Measurements from ENCODE around the gene PCDHB12. TPM values are rescaled to one million over a fixed set of nuclear protein-coding genes. Genes with fewer than 3 reads are reported as not detected.
"Not testable (repeated sequence)": the region's sequence is repeated elsewhere in the genome, so short reads cannot be mapped to it uniquely, and the experiment has no call there.

PCDHB12 gene
- total RNA-seq, 2 experiments from 2014 or later: not detected

DNA sequence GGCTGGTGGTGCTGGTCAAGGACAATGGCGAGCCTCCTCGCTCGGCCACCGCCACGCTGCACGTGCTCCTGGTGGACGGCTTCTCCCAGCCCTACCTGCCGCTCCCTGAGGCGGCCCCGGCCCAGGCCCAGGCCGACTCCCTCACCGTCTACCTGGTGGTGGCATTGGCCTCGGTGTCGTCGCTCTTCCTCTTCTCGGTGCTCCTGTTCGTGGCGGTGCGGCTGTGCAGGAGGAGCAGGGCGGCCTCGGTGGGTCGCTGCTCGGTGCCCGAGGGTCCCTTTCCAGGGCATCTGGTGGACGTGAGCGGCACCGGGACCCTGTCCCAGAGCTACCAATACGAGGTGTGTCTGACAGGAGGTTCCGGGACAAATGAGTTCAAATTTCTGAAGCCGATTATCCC lies 16.9 kb downstream of the PCDHB12 start:
- not testable (repeated sequence) for H3K4me1 Mint-ChIP-seq, H3K36me3 Mint-ChIP-seq, H3K4me3 Mint-ChIP-seq, DNase-seq, H3K9me3 Mint-ChIP-seq, H3K27ac Mint-ChIP-seq
- peaks cover 41% of the 10 kb centered on the region for H3K27me3 Mint-ChIP-seq

DNA sequence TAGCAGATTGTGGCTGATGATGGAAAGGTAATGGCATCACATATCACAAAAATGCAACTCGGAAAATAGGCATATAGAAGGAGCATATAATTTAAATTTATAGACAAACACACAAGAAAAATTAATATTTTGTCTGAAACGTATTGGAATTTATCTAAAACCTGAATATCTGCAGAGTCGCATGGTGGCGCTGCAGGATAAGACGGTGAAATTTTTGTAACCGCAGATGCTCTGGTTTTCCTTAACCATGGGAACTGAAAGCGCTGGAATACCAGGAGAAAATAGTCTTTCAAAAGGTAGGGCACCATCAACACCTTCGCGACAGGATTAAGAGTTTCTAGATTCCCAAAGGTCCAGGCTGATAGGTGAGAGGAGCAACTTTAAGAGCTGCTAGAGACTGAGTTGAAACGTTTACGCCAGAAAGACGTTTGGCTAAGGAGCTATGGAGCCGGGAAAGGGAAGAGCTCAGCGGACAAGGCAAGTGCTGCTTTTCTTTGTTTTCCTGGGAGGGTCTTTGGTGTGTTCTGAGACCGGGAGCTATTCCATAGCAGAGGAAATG lies 25.7 kb downstream of the PCDHB12 start:
- DNase-seq: no peak
- Mint-ChIP-seq H3K9me3 (peaks cover 28% of the 10 kb centered on the region), H3K4me1 (no peaks in the 10 kb centered on the region), H3K4me3 (no peak overlapping the region), H3K36me3 (peaks cover 13% of the 10 kb centered on the region), H3K27me3 (peaks cover 43% of the 10 kb centered on the region), H3K27ac (no peak overlapping the region)

DNA sequence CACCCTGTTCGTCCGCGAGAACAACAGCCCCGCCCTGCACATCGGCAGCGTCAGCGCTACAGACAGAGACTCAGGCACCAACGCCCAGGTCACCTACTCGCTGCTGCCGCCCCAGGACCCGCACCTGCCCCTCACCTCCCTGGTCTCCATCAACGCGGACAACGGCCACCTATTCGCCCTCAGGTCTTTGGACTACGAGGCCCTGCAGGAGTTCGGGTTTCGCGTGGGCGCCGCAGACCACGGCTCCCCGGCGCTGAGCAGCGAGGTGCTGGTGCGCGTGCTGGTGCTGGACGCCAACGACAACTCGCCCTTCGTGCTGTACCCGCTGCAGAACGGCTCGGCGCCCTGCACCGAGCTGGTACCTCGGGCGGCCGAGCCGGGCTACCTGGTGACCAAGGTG lies 27.4 kb downstream of the PCDHB12 start:
- not testable (repeated sequence) for DNase-seq, H3K27ac Mint-ChIP-seq, H3K4me3 Mint-ChIP-seq, H3K4me1 Mint-ChIP-seq
- Mint-ChIP-seq H3K9me3 (peaks cover 43% of the 10 kb centered on the region), H3K27me3 (peaks cover 61% of the 10 kb centered on the region), H3K36me3 (peaks cover 21% of the 10 kb centered on the region)

DNA sequence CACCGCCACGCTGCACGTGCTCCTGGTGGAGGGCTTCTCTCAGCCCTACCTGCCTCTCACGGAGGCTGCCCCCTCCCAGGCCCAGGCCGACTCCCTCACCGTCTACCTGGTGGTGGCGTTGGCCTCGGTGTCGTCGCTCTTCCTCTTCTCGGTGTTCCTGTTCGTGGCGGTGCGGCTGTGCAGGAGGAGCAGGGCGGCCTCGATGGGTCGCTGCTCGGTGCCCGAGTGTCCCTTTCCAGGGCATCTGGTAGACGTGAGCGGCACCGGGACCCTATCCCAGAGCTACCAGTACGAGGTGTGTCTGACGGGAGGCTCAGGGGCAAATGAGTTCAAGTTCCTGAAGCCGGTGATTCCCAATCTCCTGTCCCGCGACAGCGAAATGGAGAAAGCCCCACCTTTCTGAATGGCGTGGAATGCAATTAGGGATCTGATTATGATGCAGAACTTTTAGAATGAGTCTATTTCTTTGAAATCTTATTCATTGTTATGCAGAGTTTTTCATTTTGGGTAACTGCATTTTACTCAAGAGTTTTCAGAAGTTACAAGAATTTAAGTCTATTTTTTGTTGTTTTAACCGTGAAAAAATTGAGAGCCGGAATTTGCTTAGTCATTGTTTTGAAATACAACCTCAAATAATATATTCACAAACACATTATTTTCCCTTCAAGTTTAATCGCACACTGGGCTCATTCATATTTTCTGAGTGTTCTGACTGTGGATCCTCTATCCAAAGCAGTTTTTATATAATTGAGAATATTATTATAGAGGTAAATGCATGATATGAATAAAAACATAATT lies 28.2 kb downstream of the PCDHB12 start:
- H3K9me3 Mint-ChIP-seq: peaks cover 41% of the 10 kb centered on the region
- no peak overlapping the region for H3K4me3 Mint-ChIP-seq
- H3K27ac Mint-ChIP-seq: no peak overlapping the region
- H3K36me3 Mint-ChIP-seq: peaks cover 23% of the 10 kb centered on the region
- no peak for DNase-seq
- H3K27me3 Mint-ChIP-seq: peaks cover 62% of the 10 kb centered on the region
- no peaks in the 10 kb centered on the region for H3K4me1 Mint-ChIP-seq

DNA sequence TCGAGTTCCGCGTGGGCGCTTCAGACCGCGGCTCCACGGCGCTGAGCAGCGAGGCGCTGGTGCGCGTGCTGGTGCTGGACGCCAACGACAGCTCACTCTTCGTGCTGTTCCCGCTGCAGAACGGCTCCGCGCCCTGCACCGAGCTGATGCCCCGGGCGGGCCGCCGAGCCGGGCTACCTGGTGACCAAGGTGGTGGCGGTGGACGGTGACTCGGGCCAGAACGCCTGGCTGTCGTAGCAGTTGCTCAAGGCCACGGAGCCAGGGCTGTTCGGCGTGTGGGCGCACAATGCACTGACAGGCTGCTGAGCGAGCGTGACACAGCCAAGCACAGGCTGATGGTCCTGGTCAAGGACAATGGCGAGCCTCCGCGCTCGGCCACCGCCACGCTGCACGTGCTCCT lies 33.0 kb downstream of the PCDHB12 start:
- no peak for DNase-seq
- Mint-ChIP-seq H3K4me1 (peaks cover 1% of the 10 kb centered on the region), H3K4me3 (no peak overlapping the region), H3K27me3 (peaks cover 81% of the 10 kb centered on the region), H3K36me3 (peaks cover 31% of the 10 kb centered on the region), H3K9me3 (peaks cover 57% of the 10 kb centered on the region), H3K27ac (no peak overlapping the region)

DNA sequence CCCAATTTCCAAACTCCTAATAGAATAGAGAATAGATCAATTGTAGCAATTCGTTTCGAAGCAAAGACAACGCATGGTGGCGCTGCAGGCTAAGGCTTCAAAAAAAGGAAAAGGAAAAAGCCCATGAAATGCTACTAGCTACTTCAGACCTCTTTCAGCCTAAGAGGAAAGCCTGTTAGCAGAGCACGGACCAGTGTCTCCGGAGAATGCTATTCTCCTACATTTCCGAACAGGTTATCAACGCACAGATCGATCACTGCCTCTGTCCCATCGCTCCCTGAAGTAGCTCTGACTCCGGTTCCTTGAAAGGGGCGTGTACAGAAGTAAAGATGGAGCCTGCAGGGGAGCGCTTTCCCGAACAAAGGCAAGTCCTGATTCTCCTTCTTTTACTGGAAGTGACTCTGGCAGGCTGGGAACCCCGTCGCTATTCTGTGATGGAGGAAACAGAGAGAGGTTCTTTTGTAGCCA lies 36.8 kb downstream of the PCDHB12 start, which contains the start of gene PCDHB15:
Gene PCDHB15, plus strand, starts transcription at position 146 of the 468 bp plus-strand sequence. Its CDS starts 184 bp downstream, at position 330.
- Mint-ChIP-seq H3K36me3 (peaks cover 37% of the 10 kb centered on the region), H3K27ac (no peak within 1 kb of the TSS), H3K4me1 (peaks cover 1% of the 10 kb centered on the region), H3K4me3 (no peak within 1 kb of the TSS), H3K27me3 (peaks cover 62% of the 10 kb centered on the region), H3K9me3 (peaks cover 60% of the 10 kb centered on the region)
- no peak for DNase-seq

DNA sequence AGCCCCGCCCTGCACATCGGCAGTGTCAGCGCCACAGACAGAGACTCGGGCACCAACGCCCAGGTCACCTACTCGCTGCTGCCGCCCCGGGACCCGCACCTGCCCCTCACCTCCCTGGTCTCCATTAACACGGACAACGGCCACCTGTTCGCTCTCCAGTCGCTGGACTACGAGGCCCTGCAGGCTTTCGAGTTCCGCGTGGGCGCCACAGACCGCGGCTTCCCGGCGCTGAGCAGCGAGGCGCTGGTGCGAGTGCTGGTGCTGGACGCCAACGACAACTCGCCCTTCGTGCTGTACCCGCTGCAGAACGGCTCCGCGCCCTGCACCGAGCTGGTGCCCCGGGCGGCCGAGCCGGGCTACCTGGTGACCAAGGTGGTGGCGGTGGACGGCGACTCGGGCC lies 38.5 kb downstream of the PCDHB12 start:
- Mint-ChIP-seq H3K36me3 (peaks cover 27% of the 10 kb centered on the region), H3K27me3 (peaks cover 48% of the 10 kb centered on the region), H3K9me3 (peaks cover 59% of the 10 kb centered on the region)
- H3K27ac Mint-ChIP-seq, H3K4me3 Mint-ChIP-seq, H3K4me1 Mint-ChIP-seq, DNase-seq: not testable (repeated sequence)

DNA sequence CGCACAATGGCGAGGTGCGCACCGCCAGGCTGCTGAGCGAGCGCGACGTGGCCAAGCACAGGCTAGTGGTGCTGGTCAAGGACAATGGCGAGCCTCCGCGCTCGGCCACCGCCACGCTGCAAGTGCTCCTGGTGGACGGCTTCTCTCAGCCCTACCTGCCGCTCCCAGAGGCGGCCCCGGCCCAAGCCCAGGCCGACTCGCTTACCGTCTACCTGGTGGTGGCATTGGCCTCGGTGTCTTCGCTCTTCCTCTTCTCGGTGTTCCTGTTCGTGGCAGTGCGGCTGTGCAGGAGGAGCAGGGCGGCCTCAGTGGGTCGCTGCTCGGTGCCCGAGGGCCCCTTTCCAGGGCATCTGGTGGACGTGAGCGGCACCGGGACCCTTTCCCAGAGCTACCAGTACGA lies 38.9 kb downstream of the PCDHB12 start:
- H3K4me1 Mint-ChIP-seq, DNase-seq, H3K4me3 Mint-ChIP-seq, H3K27ac Mint-ChIP-seq: not testable (repeated sequence)
- Mint-ChIP-seq H3K9me3 (peaks cover 58% of the 10 kb centered on the region), H3K27me3 (peaks cover 44% of the 10 kb centered on the region), H3K36me3 (peaks cover 27% of the 10 kb centered on the region)

DNA sequence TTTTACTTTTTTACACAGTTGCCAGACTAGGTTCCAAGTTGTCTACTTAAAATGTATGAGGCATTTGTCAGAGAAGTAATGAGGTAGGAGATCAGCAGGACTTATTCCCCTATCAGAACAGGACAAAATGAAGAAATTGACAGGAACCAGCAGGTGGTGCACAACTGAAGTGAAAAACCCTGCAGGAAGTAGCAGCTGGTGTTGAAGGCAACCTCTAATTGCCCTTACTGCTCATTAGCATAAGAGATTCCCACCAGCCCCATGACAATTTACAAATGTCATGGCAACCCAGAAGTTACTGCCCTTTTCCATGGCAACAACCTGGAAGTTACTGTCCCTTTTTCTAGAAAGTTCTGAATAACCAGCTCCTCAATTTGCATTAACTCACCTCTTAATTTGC lies 42.1 kb downstream of the PCDHB12 start:
- Mint-ChIP-seq H3K27ac (no peak overlapping the region), H3K4me1 (no peaks in the 10 kb centered on the region), H3K9me3 (peaks cover 57% of the 10 kb centered on the region), H3K4me3 (no peak overlapping the region), H3K36me3 (peaks cover 20% of the 10 kb centered on the region), H3K27me3 (peaks cover 12% of the 10 kb centered on the region)
- DNase-seq: no peak

DNA sequence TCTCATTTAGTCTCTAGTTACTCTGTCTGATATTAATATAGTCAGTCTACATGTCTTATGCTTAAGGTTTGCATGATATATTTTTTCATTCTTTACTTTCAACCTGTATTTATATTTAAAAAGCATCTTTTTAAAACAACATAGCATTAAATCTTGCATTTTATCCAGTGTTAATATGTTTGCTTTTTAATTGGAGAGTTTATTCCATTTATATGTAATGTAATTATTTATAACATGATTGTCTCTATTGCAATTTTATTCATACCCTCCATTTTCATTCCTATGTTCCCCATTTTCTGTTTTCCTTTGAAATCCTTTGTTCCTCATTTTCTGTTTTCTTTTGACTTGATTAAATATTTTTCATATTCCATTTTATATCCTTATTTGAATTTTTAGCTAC lies 49.9 kb downstream of the PCDHB12 start:
- Mint-ChIP-seq H3K4me1 (no peaks in the 10 kb centered on the region), H3K36me3 (peaks cover 23% of the 10 kb centered on the region), H3K27me3 (no peaks in the 10 kb centered on the region), H3K27ac (no peak overlapping the region), H3K9me3 (peaks cover 63% of the 10 kb centered on the region), H3K4me3 (no peak overlapping the region)
- no peak for DNase-seq

DNA sequence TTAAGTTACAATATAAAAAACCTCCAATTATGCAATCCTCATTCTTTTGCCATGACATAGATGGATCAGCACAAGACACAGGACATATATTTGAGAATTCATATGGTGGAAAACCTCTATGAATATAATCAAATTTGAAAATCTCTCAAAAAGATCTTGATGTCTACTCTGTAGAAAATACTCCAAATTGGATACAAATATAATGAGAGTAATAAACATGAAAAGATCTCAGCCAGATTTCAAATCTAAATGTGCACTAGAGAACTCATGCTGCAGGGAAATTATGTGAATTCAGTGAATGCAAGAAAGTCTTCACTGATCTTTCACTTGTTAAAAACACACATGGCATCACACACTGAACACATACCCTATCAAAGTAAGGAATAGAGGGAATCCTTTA lies 50.4 kb downstream of the PCDHB12 start:
- H3K9me3 Mint-ChIP-seq: peaks cover 64% of the 10 kb centered on the region
- no peaks in the 10 kb centered on the region for H3K27me3 Mint-ChIP-seq
- no peaks in the 10 kb centered on the region for H3K4me1 Mint-ChIP-seq
- no peak overlapping the region for H3K27ac Mint-ChIP-seq
- H3K36me3 Mint-ChIP-seq: peaks cover 24% of the 10 kb centered on the region
- H3K4me3 Mint-ChIP-seq: no peak overlapping the region
- no peak for DNase-seq

DNA sequence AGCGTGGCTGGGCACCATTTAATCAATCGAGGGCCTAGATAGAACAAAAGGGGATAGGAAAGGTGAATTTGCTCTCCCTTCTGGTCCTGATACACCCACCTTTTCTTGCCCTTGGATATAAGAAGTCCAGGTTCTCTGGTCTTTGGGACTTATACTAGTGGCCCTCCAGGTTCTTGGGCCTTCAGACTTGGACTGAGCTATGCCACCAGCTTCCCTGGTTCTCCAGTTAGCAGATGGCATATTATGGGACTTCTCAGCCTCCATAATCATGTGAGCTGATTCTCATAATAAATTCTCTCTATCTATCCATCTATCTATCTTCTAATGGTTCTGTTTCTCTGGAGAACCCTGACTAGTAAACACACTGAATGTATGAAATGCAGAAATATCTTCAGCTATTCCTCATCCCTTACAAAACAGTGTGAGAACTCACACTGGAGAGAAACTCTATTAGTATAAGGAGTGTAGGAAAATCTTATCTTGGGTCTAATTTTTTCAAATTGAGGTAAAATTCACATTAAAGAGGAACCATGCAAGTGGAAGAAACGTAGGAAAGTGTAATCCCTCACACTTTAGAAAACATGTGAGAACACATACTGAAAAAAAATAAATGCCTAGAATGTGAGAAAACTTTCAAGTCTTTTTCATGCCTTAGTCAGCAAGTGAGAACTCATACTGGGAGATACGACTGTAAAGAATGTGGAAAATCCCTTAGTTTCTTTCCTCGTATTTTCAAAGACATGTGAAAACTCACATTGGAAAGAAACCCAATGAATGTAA lies 52.1 kb downstream of the PCDHB12 start:
- Mint-ChIP-seq H3K36me3 (peaks cover 32% of the 10 kb centered on the region), H3K4me3 (no peak overlapping the region), H3K27ac (no peak overlapping the region), H3K9me3 (peaks cover 58% of the 10 kb centered on the region), H3K4me1 (no peaks in the 10 kb centered on the region), H3K27me3 (no peaks in the 10 kb centered on the region)
- no peak for DNase-seq

DNA sequence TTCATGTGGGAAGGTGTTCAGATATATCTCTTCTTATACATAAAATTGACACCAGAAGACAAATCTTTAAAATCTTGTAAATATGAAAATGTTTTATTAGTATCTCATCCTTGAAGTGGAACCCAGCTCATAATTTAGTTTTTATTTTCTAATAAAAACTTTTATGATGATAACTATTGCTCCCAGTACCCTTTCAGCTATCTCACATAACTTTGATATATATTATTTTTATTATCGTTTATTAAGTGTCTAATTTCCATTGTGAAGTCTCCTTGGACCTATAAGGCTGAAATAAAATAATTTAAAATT lies 52.7 kb downstream of the PCDHB12 start:
- peaks cover 37% of the 10 kb centered on the region for H3K36me3 Mint-ChIP-seq

More for the DNA sequence above, 52.7 kb downstream of the PCDHB12 start:
- DNase-seq: no peak
- H3K27ac Mint-ChIP-seq: no peak overlapping the region
- H3K4me3 Mint-ChIP-seq: no peak overlapping the region
- H3K9me3 Mint-ChIP-seq: peaks cover 58% of the 10 kb centered on the region
- H3K27me3 Mint-ChIP-seq: no peaks in the 10 kb centered on the region
- no peaks in the 10 kb centered on the region for H3K4me1 Mint-ChIP-seq

Measured in activated naive CD8-positive, alpha-beta T cell treated with anti-CD3 and anti-CD28 coated beads for 36 hours (primary cell).